ENCODE data around the gene ADRB1. TPM values are rescaled to one million over a fixed set of nuclear protein-coding genes. Genes with fewer than 3 reads are reported as not detected.

Gene ADRB1
- total RNA-seq, 1 donor: not detected

DNA sequence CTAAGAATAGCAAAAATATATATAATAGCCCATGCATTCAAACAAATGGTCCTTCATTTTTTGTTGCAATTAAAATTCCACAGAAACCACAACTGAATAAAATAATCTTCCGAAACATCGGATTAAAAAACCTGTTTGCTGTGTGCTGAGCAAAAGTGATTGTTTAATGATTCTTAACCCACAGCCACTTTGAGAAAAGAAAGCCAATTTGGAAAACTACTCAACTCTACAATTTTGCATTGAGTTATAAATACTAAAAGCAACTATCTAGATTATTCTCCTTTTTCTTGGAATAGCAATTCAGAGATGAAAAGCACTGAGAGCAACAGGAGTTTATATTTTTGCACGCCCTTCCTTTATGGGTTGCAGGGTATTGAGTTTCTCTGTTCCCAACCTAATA, 8.0 kb downstream of the ADRB1 start:
- H3K4me3 ChIP-seq (ENCODE audit: low read depth, low read length): no peak overlapping the region
- TF ChIP-seq, protein P1, sequence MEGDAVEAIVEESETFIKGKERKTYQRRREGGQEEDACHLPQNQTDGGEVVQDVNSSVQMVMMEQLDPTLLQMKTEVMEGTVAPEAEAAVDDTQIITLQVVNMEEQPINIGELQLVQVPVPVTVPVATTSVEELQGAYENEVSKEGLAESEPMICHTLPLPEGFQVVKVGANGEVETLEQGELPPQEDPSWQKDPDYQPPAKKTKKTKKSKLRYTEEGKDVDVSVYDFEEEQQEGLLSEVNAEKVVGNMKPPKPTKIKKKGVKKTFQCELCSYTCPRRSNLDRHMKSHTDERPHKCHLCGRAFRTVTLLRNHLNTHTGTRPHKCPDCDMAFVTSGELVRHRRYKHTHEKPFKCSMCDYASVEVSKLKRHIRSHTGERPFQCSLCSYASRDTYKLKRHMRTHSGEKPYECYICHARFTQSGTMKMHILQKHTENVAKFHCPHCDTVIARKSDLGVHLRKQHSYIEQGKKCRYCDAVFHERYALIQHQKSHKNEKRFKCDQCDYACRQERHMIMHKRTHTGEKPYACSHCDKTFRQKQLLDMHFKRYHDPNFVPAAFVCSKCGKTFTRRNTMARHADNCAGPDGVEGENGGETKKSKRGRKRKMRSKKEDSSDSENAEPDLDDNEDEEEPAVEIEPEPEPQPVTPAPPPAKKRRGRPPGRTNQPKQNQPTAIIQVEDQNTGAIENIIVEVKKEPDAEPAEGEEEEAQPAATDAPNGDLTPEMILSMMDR (IDR thresholded peaks at IDR 0.05; ENCODE audit: insufficient read depth, low read length): no peak
- no peak for DNase-seq (ENCODE audit: low read depth)

DNA sequence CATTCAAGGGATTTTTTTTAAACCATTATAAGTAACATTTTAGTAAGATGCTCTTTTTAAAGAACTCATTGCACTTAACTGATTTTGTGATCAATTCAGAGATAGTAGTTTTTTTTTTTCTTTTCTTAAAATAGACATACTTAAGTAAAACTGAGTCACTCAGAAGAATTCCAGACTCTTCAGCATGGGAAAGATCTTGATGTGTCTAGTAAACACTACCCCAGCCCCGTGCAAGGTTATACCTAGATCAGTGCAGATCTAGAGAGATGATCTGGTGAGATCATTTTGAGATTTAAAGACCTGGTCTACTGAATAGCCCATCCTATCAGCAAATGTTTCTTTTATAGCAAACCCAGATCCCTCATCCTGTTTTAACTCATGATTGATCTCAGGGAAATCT, 8.6 kb downstream of the ADRB1 start:
- DNase-seq (ENCODE audit: low read depth): no peak
- TF ChIP-seq, protein P1 (IDR thresholded peaks at IDR 0.05; ENCODE audit: insufficient read depth, low read length): no peak
- H3K4me3 ChIP-seq (ENCODE audit: low read depth, low read length): no peak overlapping the region

DNA sequence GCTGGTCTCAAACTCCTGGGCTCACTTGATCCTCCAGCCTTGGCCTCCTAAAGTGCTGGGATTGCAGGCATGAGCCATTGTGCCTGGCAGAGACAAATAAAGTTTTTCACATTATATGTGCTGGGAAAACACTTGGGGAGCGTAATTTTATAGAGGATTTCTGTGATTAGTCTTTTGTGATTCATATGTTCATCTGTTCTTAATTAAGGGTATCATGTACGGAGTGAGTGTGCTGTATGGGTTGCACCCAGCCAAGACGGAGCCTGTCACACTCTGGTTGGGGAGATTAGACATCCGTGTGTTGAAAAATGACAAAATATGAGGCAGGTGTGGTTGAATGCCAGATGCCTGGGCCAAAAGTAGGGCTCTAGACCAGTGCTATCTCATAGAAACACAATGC, 10.3 kb downstream of the ADRB1 start:
- no peak overlapping the region for H3K4me3 ChIP-seq (ENCODE audit: low read depth, low read length)
- TF ChIP-seq, protein P1 (IDR thresholded peaks at IDR 0.05; ENCODE audit: insufficient read depth, low read length): no peak
- peak; percentile 21 for DNase-seq (ENCODE audit: low read depth)

DNA sequence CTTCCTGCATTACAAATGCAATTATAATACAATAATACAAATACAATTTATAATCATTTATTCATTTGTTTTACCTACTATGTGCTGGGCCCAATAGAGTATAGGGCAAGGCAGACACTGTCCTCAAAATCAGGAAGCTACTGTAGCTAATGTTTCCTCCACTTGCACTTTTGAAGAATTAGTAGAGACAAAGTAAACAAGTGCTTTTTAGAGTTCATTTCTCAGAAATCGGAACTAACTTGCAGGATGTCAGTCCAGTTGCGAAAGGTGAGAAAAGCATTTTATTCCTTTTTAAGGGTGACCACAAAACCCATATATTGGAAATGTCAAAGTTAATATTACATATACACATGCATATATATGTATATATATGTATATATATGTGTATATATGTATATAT, 14.2 kb downstream of the ADRB1 start:
- no peak for DNase-seq (ENCODE audit: low read depth)
- TF ChIP-seq, protein P1 (IDR thresholded peaks at IDR 0.05; ENCODE audit: insufficient read depth, low read length): no peak
- H3K4me3 ChIP-seq (ENCODE audit: low read depth, low read length): no peak overlapping the region

DNA sequence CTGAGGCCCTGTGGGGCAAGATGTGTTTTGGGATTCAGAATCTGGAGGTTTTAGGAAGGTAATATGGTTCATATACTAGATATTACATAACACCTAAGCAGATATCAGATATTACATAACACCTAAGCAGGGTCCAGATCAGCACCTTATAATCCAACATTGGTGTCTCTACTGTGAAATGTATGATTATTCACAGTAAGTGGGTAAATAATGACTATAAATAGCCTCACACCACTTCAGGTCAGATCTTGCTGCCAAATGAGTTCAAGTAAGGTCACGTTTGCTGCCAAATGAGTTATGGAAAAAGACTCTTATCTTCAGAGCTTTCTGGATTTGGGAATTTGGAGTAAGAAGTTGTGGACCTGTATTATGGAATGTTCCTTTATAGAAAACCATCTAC, 14.6 kb downstream of the ADRB1 start:
- no peak for DNase-seq (ENCODE audit: low read depth)
- H3K4me3 ChIP-seq (ENCODE audit: low read depth, low read length): no peak overlapping the region
- TF ChIP-seq, protein P1 (IDR thresholded peaks at IDR 0.05; ENCODE audit: insufficient read depth, low read length): no peak

DNA sequence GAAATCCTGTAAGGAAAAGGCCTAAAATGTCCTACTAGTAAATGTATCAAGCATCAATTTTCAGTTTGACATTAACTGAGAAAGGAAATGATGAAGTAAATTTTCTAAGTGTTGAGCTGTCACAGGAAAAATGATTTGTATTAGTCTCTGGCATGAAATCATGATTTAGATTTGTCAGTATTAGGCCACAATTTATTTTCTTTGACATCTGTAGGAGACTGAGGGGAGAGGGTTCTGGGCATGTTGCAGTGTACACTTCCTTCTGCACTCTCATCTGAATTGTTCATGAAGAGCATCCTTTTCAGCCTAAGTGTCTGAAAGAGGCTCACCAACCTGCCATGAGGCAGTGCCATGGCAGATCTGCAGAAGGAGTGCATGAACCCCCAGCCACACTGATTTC, 15.9 kb downstream of the ADRB1 start:
- no peak overlapping the region for H3K4me3 ChIP-seq (ENCODE audit: low read depth, low read length)
- DNase-seq (ENCODE audit: low read depth): no peak
- TF ChIP-seq, protein P1 (IDR thresholded peaks at IDR 0.05; ENCODE audit: insufficient read depth, low read length): no peak

DNA sequence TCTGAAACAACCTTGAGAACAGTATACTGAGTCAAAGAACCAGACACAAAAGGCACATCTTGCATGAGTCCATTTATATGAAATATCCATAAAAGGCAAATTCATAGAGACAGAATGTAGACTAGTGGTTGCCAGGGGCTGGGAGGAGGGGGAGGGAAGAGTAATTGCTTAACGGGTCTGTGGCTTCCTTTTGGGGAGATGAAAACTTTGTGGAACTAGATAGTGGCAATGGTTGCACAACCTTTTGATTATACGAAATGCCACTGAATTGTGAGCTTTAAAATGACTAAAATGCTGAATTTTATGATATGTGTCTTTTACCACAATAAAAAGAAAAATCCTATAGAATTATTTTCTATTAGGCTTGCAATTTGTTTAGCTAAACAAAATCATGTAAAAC, 16.8 kb downstream of the ADRB1 start:
- H3K4me3 ChIP-seq (ENCODE audit: low read depth, low read length): no peak overlapping the region
- TF ChIP-seq, protein P1 (IDR thresholded peaks at IDR 0.05; ENCODE audit: insufficient read depth, low read length): no peak
- no peak for DNase-seq (ENCODE audit: low read depth)

Data from fibroblast of the aortic adventitia (primary cell).